Spleen (tissue), 11 donors: ENCODE measurements around the gene AASDHPPT. TPM values are rescaled to one million over a fixed set of nuclear protein-coding genes. Genes with fewer than 3 reads are reported as not detected.
"Not testable (repeated sequence)": the region's sequence is repeated elsewhere in the genome, so short reads cannot be mapped to it uniquely, and the experiment has no call there.

Experiments
- DNase-seq: peaks from one replicate; pipeline ENCODE4 v3.0.0-alpha.2; 2020
- H3K27ac ChIP-seq, 8 donors: fragments of 200-600 bp; sonication (generic) in 7 of 8; 1 replicate in 4 of 8; 2 replicates in 4 of 8; pipeline versions ENCODE4 v1.5.0 to v1.8.0; 2016 to 2021; ENCODE audit warnings: inconsistent platforms in 4 of 8, mild to moderate bottlenecking in 4 of 8, moderate library complexity in 1 of 8
- H3K27me3 ChIP-seq, 7 donors: fragments of 200-600 bp; sonication (generic) in 6 of 7; replicated peaks in 1 of 7; 1 replicate in 4 of 7; 2 replicates in 3 of 7; pipeline versions ENCODE4 v1.5.0 to v1.8.0; 2016 to 2021; ENCODE audit warnings: inconsistent platforms in 3 of 7, mild to moderate bottlenecking in 1 of 7
- H3K36me3 ChIP-seq, 6 donors: fragments of 200-600 bp; sonication (generic) in 5 of 6; 1 replicate in 4 of 6; 2 replicates in 2 of 6; pipeline versions ENCODE4 v1.5.0 to v1.8.0; 2016 to 2021; ENCODE audit warnings: inconsistent platforms in 2 of 6
- H3K4me1 ChIP-seq, 6 donors: fragments of 200-600 bp; sonication (generic) in 5 of 6; 1 replicate in 3 of 6; 2 replicates in 3 of 6; pipeline versions ENCODE4 v1.5.0 to v1.8.0; 2016 to 2021; ENCODE audit warnings: inconsistent platforms in 3 of 6
- H3K4me3 ChIP-seq, 8 donors: fragments of 200-600 bp; sonication (generic) in 7 of 8; 1 replicate in 4 of 8; 2 replicates in 4 of 8; pipeline versions ENCODE4 v1.5.0 to v1.8.0; 2016 to 2021; ENCODE audit warnings: inconsistent platforms in 4 of 8, mild to moderate bottlenecking in 4 of 8, moderate library complexity in 2 of 8
- H3K9me3 ChIP-seq, 8 donors: fragments of 200-600 bp; sonication (generic) in 7 of 8; 1 replicate in 4 of 8; 2 replicates in 4 of 8; pipeline versions ENCODE4 v1.5.0 to v1.8.0; 2016 to 2021; ENCODE audit warnings: inconsistent platforms in 4 of 8
- POLR2A ChIP-seq, 3 donors: fragments of 450-650 bp; IDR thresholded peaks; one replicate each; pipeline ENCODE4 v1.5.1; 2017; ENCODE audit warnings: antibody characterized with exemption in 3 of 3, mild to moderate bottlenecking in 1 of 3
- POLR2AphosphoS5 ChIP-seq, 3 donors: sonication (generic); formaldehyde crosslinking; IDR thresholded peaks; one replicate each; pipeline ENCODE4 v1.5.1; 2017; ENCODE audit warnings: antibody characterized with exemption in 3 of 3
- WGBS, 5 donors: extraction: QIAGEN DNeasy Blood & Tissue Kit in 3 of 5; methylation state at CpG; one replicate each; pipeline versions ENCODE4 v1.1.5 to v1.1.7; 2013 to 2018; 5-methylcytosine and 5-hydroxymethylcytosine counted together
- intact Hi-C: fragments of 100-400 bp; cut with DNase I; formaldehyde crosslinking; loops from one replicate; pipeline ENCODE4 v1.15.0; 2023; ENCODE audit warnings: low total_unique reads
- polyA plus RNA-seq, 3 donors: library from polyadenylated mRNA; stranded (reverse); fragments of 200-250 nt; gene quantifications; one replicate each; pipeline ENCODE4 v1.2.1, GENCODE V29; 2013
- total RNA-seq, 7 donors: library from RNA; depleted of rRNA in 3 of 7; stranded (reverse); fragments of >200 nt in 3 of 7; fragmentation: NEBNext Ultra II Directional in 4 of 7; extraction: Animal tissue kit (Norgen Biotek cat#: 25700) in 4 of 7; gene quantifications; one replicate each; pipeline versions ENCODE4 v1.1.0 to v1.2.1, GENCODE V29; 2016 to 2021
- TF ChIP-seq, protein P1 (sequence below), 11 experiments: fragments of 200-600 bp in 7 of 11; fragments of 450-650 bp in 4 of 11; sonication (generic) in 4 of 11; IDR thresholded peaks in 8 of 11; conservative IDR thresholded peaks in 3 of 11; 1 replicate in 7 of 11; 2 replicates in 4 of 11; pipeline versions ENCODE4 v1.4.0 to v1.8.0; 2016 to 2021; ENCODE audit warnings: antibody characterized with exemption in 11 of 11, inconsistent platforms in 4 of 11, mild to moderate bottlenecking in 1 of 11
- donor health status: healthy with polysubstance abuse.
- donor health status: DM: no; HTN: no; CAD: no; lungs with moderate emphysema.
- donor health status: DM: no; HTN: no; CAD: no.
- donor health status: Bipolar disorder and iron deficiency.
- donor health status: healthy.
- donor health status: DM: no; HTN: no; CAD: no.
- donor health status: DM: yes; HTN: yes; CAD: no.

Gene AASDHPPT
- total and polyA plus RNA-seq, 10 donors = 12.3 to 53.5 (median 27.4) TPM

DNA sequence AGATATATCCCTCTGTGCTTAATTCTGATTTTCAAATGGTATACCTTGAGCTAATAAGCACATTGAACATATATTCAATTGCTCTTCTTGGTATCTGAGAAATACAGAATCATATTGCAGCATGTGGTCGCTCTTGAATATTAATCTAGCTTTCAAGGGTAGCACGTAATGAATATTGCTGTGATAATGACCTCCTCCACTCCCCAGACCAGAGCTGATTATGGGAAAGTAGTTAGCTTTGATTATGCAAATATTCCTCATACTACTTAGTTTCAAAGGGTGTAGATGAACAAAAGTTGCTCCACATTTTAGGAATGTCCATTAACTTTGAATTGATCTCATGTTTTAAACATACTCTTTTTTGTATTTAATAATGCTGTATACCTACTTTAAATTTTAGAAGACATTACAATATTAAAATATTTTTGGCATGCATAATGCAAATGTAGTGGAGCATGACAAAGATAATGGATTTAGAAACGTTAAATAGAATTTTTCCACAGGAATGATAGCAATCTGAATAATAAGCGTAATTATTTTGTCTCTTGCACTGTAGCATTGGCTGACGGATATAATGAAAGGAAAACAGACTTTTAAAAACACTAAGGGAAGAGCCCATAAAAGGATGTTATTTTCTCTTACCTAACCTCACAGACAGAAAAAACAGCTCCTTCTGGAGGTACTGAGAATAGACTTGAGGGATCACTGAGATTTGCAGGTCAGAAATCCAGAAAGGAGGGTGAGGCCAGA is 27.6 kb upstream of the AASDHPPT start:
- Histone ChIP-seq H3K4me1 (no peaks in the 10 kb centered on the region), H3K27ac (no peak overlapping the region), H3K27me3 (no peaks in the 10 kb centered on the region), H3K4me3 (no peak overlapping the region), H3K9me3 (no peaks in the 10 kb centered on the region), H3K36me3 (peaks cover 0 to 6% (median 0%) of the 10 kb centered on the region in 6 donors)
- no peak for TF ChIP-seq POLR2AphosphoS5 (IDR thresholded peaks at IDR 0.05)
- TF ChIP-seq, protein P1, sequence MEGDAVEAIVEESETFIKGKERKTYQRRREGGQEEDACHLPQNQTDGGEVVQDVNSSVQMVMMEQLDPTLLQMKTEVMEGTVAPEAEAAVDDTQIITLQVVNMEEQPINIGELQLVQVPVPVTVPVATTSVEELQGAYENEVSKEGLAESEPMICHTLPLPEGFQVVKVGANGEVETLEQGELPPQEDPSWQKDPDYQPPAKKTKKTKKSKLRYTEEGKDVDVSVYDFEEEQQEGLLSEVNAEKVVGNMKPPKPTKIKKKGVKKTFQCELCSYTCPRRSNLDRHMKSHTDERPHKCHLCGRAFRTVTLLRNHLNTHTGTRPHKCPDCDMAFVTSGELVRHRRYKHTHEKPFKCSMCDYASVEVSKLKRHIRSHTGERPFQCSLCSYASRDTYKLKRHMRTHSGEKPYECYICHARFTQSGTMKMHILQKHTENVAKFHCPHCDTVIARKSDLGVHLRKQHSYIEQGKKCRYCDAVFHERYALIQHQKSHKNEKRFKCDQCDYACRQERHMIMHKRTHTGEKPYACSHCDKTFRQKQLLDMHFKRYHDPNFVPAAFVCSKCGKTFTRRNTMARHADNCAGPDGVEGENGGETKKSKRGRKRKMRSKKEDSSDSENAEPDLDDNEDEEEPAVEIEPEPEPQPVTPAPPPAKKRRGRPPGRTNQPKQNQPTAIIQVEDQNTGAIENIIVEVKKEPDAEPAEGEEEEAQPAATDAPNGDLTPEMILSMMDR (IDR thresholded peaks at IDR 0.05 in 8 of 11, conservative IDR thresholded peaks at IDR 0.05 in 3 of 11) = no peak
- no peak for TF ChIP-seq POLR2A (IDR thresholded peaks at IDR 0.05)
- intact Hi-C loops = no loop called here
- WGBS, 5 donors = 84 to 88% (median 85%) methylated on average over 5 of the region's 5 CpGs
- no peak for DNase-seq

DNA sequence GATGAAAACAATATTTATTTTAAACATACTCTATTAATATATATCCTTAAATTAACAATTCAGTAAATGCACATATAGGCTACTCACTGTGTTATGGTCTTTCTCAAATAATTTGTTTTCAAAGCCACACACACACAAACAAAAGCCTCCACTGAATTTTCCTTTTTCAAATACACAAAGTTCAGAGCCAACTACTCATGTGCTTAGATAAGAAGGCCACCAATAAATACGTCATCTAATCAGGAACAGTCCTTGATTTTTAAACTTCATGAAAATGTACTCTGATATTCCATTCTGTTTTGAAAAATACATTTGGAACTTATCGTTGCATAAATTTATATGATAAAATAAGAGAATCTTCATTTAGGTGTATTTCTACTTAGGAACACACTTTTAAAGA is 26.4 kb upstream of the AASDHPPT start:
- Histone ChIP-seq H3K27ac (no peak overlapping the region), H3K9me3 (no peaks in the 10 kb centered on the region), H3K4me1 (no peaks in the 10 kb centered on the region), H3K4me3 (no peak overlapping the region), H3K27me3 (no peaks in the 10 kb centered on the region), H3K36me3 (peaks cover 0 to 6% (median 0%) of the 10 kb centered on the region in 6 donors)
- intact Hi-C loops = no loop called here
- 87 to 94% (median 90%) methylated on average over 2 of the region's 2 CpGs for WGBS, 5 donors
- no peak for DNase-seq
- no peak for TF ChIP-seq POLR2A (IDR thresholded peaks at IDR 0.05)
- TF ChIP-seq, protein P1 (IDR thresholded peaks at IDR 0.05 in 8 of 11, conservative IDR thresholded peaks at IDR 0.05 in 3 of 11) = no peak
- no peak for TF ChIP-seq POLR2AphosphoS5 (IDR thresholded peaks at IDR 0.05)

DNA sequence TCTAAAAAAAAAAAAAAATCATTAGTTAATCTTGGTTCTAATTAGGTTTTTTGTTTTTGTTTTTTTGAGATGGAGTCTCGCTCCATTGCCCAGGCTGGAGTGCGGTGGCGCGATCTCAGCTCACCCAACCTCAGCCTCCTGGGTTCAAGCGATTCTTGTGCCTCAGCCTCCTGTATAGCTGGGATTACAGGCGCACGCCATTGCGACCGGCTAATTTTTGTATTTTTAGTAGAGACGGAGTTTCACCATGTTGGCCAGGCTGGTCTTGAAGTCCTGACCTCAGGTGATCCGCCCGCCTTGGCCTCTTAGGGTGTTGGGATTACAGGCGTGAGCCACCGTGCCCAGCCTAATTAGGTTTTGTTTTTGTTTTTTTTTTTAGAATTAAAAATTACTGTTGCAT is 19.1 kb upstream of the AASDHPPT start:
- H3K27ac ChIP-seq, H3K4me1 ChIP-seq, H3K4me3 ChIP-seq, H3K27me3 ChIP-seq, DNase-seq, intact Hi-C loops, H3K9me3 ChIP-seq: not testable (repeated sequence)
- 89 to 100% (median 98%) methylated on average over 14 of the region's 14 CpGs for WGBS, 5 donors
- peaks cover 0 to 21% (median 2%) of the 10 kb centered on the region in 6 donors for H3K36me3 ChIP-seq

DNA sequence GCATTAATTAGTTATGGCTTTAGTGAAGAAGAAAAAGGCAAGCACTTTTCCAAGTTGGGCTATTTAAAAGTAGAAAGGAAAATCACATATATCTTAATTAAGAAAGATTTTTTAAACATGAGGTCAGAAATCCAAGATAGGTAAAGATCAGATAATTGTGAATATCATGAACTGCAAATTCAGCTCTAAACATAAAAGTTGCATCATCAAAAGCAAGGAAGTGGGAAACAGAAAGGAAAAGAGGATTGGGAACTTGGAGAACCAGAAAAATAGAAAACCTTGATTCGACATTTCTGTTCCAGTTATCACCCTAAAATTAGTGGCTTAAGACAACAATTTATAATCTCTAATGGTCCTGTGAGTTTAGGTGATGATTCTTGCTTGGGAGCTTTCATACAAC is 17.8 kb upstream of the AASDHPPT start:
- Histone ChIP-seq H3K27me3 (no peaks in the 10 kb centered on the region), H3K4me3 (no peak overlapping the region), H3K27ac (no peak overlapping the region), H3K9me3 (no peaks in the 10 kb centered on the region), H3K36me3 (peaks cover 0 to 21% (median 2%) of the 10 kb centered on the region in 6 donors), H3K4me1 (no peaks in the 10 kb centered on the region)
- no peak for DNase-seq
- TF ChIP-seq POLR2AphosphoS5 (IDR thresholded peaks at IDR 0.05) = no peak
- WGBS, 5 donors = 84 to 100% (median 97%) methylated on average over 1 of the region's 1 CpG
- intact Hi-C loops = no loop called here

DNA sequence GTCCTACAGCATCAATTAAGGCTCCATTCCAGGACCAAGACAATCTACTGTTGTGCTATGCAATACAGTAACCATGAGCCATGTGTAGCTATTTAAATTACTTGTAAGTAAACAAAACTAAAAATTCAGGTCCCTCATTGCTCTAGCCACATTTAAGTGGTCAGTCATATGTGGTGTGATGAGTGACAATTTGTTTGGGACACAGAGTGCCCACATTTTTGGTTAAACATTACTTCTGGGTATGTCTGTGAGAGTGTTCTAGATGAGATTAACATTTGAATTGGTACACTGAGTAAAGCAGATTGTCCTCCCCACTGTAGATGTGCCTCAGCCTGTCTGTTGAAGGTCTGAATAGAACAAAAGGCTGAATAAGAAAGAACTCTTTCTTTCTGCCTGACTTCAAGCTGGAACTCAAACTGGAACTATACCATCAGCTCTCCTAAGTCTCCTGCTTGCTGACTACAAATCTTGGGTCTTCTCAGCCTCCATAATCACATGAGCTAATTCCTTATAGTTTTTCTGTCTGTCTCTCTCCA is 16.1 kb upstream of the AASDHPPT start:
- Histone ChIP-seq H3K4me3 (no peak overlapping the region), H3K36me3 (peaks cover 0 to 17% (median 2%) of the 10 kb centered on the region in 6 donors), H3K9me3 (no peaks in the 10 kb centered on the region), H3K27me3 (no peaks in the 10 kb centered on the region), H3K27ac (no peak overlapping the region), H3K4me1 (no peaks in the 10 kb centered on the region)
- intact Hi-C loops = no loop called here
- TF ChIP-seq POLR2A (IDR thresholded peaks at IDR 0.05) = no peak
- DNase-seq = no peak
